Suppressor macrophage treated with lipopolysaccharide for 4 hours (primary cell): Measurements from ENCODE around the gene CLDN15.

Experiments
- DNase-seq: peaks from one replicate; pipeline ENCODE4 v3.0.0-alpha.2; 2020

CLDN15 gene

GRCh38 chr7:101243646-101244374 lies 6.2 kb upstream of the CLDN15 start:
- DNase-seq, result no peak

- no peak for DNase-seq
Measured at GRCh38 chr7:101241443-101242349, 4.1 kb upstream of the CLDN15 start.

GRCh38 chr7:101241015-101241363 lies 3.4 kb upstream of the CLDN15 start:
- DNase-seq, result peak; percentile 78

GRCh38 chr7:101240226-101241014 lies 2.8 kb upstream of the CLDN15 start:
- DNase-seq, result no peak

GRCh38 chr7:101239951-101240220 lies 2.3 kb upstream of the CLDN15 start:
- DNase-seq, result no peak

- no peak for DNase-seq
Measured at GRCh38 chr7:101239191-101239950, 1.8 kb upstream of the CLDN15 start.

- no peak for DNase-seq
Measured at GRCh38 chr7:101238226-101239182, 902 bp upstream of the CLDN15 start.

- DNase-seq, result no peak
Measured at GRCh38 chr7:101236292-101236835, 1.2 kb downstream of the CLDN15 start.

- DNase-seq, result no peak
Measured at GRCh38 chr7:101235522-101235921, 2.1 kb downstream of the CLDN15 start.

GRCh38 chr7:101235050-101235449 lies 2.6 kb downstream of the CLDN15 start:
- DNase-seq, result peak; percentile 33

- no peak for DNase-seq
Measured at GRCh38 chr7:101234636-101235035, 3.0 kb downstream of the CLDN15 start.

- DNase-seq, result no peak
Measured at GRCh38 chr7:101233907-101234547, 3.6 kb downstream of the CLDN15 start.

- DNase-seq, result no peak
Measured at GRCh38 chr7:101232141-101232850, 5.3 kb downstream of the CLDN15 start.

GRCh38 chr7:101231644-101232043 lies 6.0 kb downstream of the CLDN15 start:
- no peak for DNase-seq

GRCh38 chr7:101226721-101227120 lies 10.9 kb downstream of the CLDN15 start:
- DNase-seq, result no peak

GRCh38 chr7:101225650-101226049 lies 12.0 kb downstream of the CLDN15 start:
- DNase-seq, result no peak

GRCh38 chr7:101223528-101223927 lies 14.1 kb downstream of the CLDN15 start:
- no peak for DNase-seq

GRCh38 chr7:101222275-101222830 lies 15.2 kb downstream of the CLDN15 start:
- DNase-seq, result no peak

GRCh38 chr7:101220295-101220694 lies 17.3 kb downstream of the CLDN15 start:
- no peak for DNase-seq
